Osteoblast (primary cell): ENCODE results near the gene TLL1. TPM values are rescaled to one million over a fixed set of nuclear protein-coding genes. Genes with fewer than 3 reads are reported as not detected.

Experiments
- DNase-seq: peaks from one replicate; pipeline ENCODE4 v3.0.0; 2011; ENCODE audit warnings: low spot score, mixed read lengths; ENCODE audit not compliant: insufficient read length; ENCODE audit errors: missing footprints
- H2AFZ ChIP-seq: 2 replicates; pipeline ENCODE4 v1.6.0; 2011; ENCODE audit warnings: mild to moderate bottlenecking, low read length
- H3K27ac ChIP-seq: 2 replicates; pipeline ENCODE4 v1.5.1; 2011; ENCODE audit warnings: mild to moderate bottlenecking, low read depth, low read length, moderate library complexity
- H3K27me3 ChIP-seq: 2 replicates; pipeline ENCODE4 v1.6.0; 2012; ENCODE audit warnings: mild to moderate bottlenecking, control low read depth, inconsistent platforms, low read length, moderate library complexity; ENCODE audit not compliant: insufficient read depth
- H3K36me3 ChIP-seq: 2 replicates; pipeline ENCODE4 v1.5.1; 2011; ENCODE audit warnings: mild to moderate bottlenecking, low read length, control low read depth, moderate library complexity; ENCODE audit not compliant: insufficient read depth
- H3K4me1 ChIP-seq: 2 replicates; pipeline ENCODE4 v1.5.1; 2011; ENCODE audit warnings: mild to moderate bottlenecking, low read length, control low read depth, moderate library complexity; ENCODE audit not compliant: insufficient read depth
- H3K4me2 ChIP-seq: 2 replicates; pipeline ENCODE4 v1.6.0; 2011; ENCODE audit warnings: mild to moderate bottlenecking, low read length; ENCODE audit not compliant: insufficient read depth
- H3K4me3 ChIP-seq: fragments of 200-600 bp; sonication (generic); 3 replicates; pipeline ENCODE4 v1.5.1; 2012; ENCODE audit warnings: mild to moderate bottlenecking, low read length, inconsistent platforms; ENCODE audit not compliant: insufficient read depth
- H3K79me2 ChIP-seq: 2 replicates; pipeline ENCODE4 v1.6.0; 2012; ENCODE audit warnings: mild to moderate bottlenecking, low read length, control low read depth, inconsistent platforms; ENCODE audit not compliant: insufficient read depth
- H3K9me3 ChIP-seq: 2 replicates; pipeline ENCODE4 v1.5.1; 2011; ENCODE audit warnings: low read depth, low read length, control low read depth
- H4K20me1 ChIP-seq: 2 replicates; pipeline ENCODE4 v1.6.0; 2012; ENCODE audit warnings: mild to moderate bottlenecking, low read length, control low read depth; ENCODE audit not compliant: insufficient read depth
- CTCF ChIP-seq: IDR thresholded peaks from 2 replicates; pipeline ENCODE4 v1.5.1; 2011; ENCODE audit warnings: mild to moderate bottlenecking, low read depth, low read length, moderate library complexity; ENCODE audit errors: extremely low read depth
- total RNA-seq: library from RNA; depleted of rRNA; stranded (reverse); fragments of >200 nt; gene quantifications from 2 replicates; pipeline ENCODE4 v1.2.3, GENCODE V29; 2012

TLL1 gene
- total RNA-seq, 1 donor: 0.36 TPM

DNA sequence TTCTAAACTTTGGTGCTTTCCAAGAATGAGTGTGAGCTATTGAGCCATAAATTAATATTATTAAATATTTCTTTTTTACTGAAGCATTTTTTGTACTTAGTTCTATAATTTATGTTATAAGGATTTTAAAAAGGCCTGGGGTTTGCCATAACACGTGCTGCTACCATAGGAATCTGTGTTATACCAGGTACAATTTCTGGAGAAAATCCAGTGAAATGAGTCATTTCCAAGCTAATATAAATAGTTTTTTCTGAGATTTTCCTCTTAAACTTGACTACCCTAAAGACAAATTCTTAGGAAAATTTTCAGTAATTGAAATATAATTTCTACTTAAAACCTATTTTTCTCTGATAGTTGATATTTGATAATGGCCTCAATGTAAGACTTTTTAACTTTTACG lies 130.8 kb downstream of the TLL1 start:
- no peaks in the 10 kb centered on the region for H4K20me1 ChIP-seq
- TF ChIP-seq CTCF: no peak
- no peak for DNase-seq

GRCh38 chr4:166006217-166006616 lies 133.2 kb downstream of the TLL1 start:
- Histone ChIP-seq H3K27ac (no peak overlapping the region), H3K4me1 (no peaks in the 10 kb centered on the region), H3K4me3 (no peak overlapping the region), H4K20me1 (no peaks in the 10 kb centered on the region), H3K27me3 (no peaks in the 10 kb centered on the region), H3K36me3 (no peaks in the 10 kb centered on the region), H3K4me2 (no peak overlapping the region), H2AFZ (no peak overlapping the region), H3K9me3 (no peaks in the 10 kb centered on the region), H3K79me2 (no peaks in the 10 kb centered on the region)
- TF ChIP-seq CTCF: no peak
- no peak for DNase-seq

More for the DNA sequence above, 130.8 kb downstream of the TLL1 start:
- Histone ChIP-seq H3K4me2 (no peak overlapping the region), H3K4me3 (no peak overlapping the region), H3K9me3 (no peaks in the 10 kb centered on the region), H3K4me1 (no peaks in the 10 kb centered on the region), H3K27me3 (no peaks in the 10 kb centered on the region), H3K36me3 (no peaks in the 10 kb centered on the region), H3K27ac (no peak overlapping the region), H2AFZ (no peak overlapping the region), H3K79me2 (no peaks in the 10 kb centered on the region)

- H3K9me3 ChIP-seq: no peaks in the 10 kb centered on the region
- H2AFZ ChIP-seq: no peak overlapping the region
- H3K4me2 ChIP-seq: no peak overlapping the region
- TF ChIP-seq CTCF: no peak
- no peak for DNase-seq
- H4K20me1 ChIP-seq: no peaks in the 10 kb centered on the region
- H3K27me3 ChIP-seq: no peaks in the 10 kb centered on the region
- H3K27ac ChIP-seq: no peak overlapping the region
- H3K4me3 ChIP-seq: no peak overlapping the region
- H3K4me1 ChIP-seq: no peaks in the 10 kb centered on the region
- no peaks in the 10 kb centered on the region for H3K79me2 ChIP-seq
- H3K36me3 ChIP-seq: no peaks in the 10 kb centered on the region
Measured at GRCh38 chr4:166008510-166008909, 135.5 kb downstream of the TLL1 start.

DNA sequence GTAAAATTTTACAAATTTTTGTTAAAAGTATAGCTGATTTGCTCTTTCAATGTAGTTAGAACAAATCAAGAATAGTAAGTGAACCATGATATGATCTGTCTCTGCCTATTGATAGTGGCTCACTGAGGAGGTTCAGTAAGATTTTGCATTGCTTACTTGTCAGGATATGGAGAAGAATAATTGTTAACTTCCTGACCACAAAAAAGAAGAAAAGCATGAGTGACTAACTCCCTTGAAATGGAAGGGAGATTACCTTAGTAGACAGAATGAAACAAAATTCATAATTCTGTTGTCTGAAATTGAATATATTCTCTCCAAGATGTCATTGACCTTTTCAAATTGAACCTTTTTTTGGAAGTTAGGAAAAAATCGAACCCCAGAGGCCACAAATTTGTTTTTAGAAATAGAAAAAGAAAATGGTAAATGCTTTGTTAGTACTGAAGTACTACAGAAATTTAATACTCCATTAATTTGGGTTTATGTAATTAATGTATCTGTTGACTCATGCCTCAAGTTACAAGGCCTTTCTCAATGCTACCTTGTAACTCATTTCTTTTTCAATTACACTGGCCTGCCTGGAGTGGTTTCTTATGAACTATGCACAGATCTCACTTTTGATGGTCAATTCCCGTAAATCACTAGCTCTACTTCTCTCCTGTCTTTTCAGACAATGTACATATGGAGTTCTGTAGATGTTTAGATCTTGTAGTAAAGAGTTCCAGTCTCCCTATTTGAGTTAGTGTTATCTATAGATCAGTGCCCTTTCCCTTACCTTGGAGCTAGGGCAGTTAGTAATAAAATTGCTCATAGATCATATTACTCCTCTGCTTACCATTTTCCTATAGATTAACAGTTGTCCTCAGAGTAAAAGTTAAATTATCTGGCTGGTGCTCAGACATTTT lies 139.3 kb downstream of the TLL1 start:
- H3K4me1 ChIP-seq: no peaks in the 10 kb centered on the region
- no peak overlapping the region for H2AFZ ChIP-seq
- H4K20me1 ChIP-seq: no peaks in the 10 kb centered on the region
- H3K4me3 ChIP-seq: no peak overlapping the region
- no peak for DNase-seq
- no peaks in the 10 kb centered on the region for H3K36me3 ChIP-seq
- no peaks in the 10 kb centered on the region for H3K27me3 ChIP-seq
- H3K9me3 ChIP-seq: no peaks in the 10 kb centered on the region
- no peak overlapping the region for H3K4me2 ChIP-seq
- no peaks in the 10 kb centered on the region for H3K79me2 ChIP-seq
- TF ChIP-seq CTCF: no peak
- H3K27ac ChIP-seq: no peak overlapping the region
